Adrenal gland (tissue), 5 donors: ENCODE measurements around the gene TNS3.

Experiments
- POLR2A ChIP-seq, 2 donors: fragments of 450-650 bp; IDR thresholded peaks; one replicate each; pipeline ENCODE4 v1.6.1; 2017; ENCODE audit warnings: antibody characterized with exemption in 2 of 2, mild to moderate bottlenecking in 2 of 2, moderate library complexity in 1 of 2
- TF ChIP-seq, protein P1 (sequence below), 6 experiments: fragments of 450-650 bp in 4 of 6; fragments of 200-600 bp in 2 of 6; sonication (generic) in 1 of 6; IDR thresholded peaks; 1 replicate in 5 of 6; 2 replicates in 1 of 6; pipeline versions ENCODE4 v1.5.1 to v1.8.0; 2016 to 2021; ENCODE audit warnings: antibody characterized with exemption in 6 of 6, mild to moderate bottlenecking in 2 of 6, moderate library complexity in 1 of 6
- donor health status: DM: no; HTN: no; CAD: no.

DNA sequence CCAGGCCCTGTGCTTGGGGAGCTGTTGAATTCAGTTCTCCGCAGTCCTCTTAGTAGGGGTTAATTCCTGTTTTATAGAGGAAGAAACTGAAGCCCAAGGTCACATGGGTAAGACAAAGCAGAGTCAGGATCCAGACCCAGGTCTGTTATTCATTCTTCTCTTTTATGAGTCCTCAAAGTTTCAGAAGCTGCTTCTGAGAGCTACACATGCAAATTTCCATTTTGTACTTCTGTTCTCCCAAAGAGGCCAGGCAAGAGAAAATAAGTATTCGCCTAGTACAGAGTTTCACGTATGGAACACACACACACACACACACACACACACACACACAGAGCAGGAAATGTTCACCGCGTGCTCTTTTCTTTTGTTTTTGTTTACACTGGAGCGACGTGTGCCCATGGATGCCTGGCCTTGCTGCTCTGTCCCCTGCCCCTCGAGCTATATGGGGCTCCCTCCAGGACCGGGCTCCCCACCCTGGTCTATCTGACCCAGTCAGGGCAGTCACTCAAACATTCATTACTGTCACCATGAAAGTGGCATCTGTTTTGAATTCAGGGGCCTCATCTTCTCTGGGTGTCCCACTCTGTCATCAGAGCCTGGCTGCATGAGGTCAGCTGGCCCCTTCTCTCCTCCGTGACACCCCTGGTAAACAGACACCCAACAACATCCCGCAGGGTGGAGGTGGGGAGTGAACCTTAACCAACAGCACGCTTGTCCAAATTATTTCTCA lies 84.4 kb downstream of the TNS3 start:
- TF ChIP-seq POLR2A (IDR thresholded peaks at IDR 0.05), result no peak
- TF ChIP-seq, protein P1, sequence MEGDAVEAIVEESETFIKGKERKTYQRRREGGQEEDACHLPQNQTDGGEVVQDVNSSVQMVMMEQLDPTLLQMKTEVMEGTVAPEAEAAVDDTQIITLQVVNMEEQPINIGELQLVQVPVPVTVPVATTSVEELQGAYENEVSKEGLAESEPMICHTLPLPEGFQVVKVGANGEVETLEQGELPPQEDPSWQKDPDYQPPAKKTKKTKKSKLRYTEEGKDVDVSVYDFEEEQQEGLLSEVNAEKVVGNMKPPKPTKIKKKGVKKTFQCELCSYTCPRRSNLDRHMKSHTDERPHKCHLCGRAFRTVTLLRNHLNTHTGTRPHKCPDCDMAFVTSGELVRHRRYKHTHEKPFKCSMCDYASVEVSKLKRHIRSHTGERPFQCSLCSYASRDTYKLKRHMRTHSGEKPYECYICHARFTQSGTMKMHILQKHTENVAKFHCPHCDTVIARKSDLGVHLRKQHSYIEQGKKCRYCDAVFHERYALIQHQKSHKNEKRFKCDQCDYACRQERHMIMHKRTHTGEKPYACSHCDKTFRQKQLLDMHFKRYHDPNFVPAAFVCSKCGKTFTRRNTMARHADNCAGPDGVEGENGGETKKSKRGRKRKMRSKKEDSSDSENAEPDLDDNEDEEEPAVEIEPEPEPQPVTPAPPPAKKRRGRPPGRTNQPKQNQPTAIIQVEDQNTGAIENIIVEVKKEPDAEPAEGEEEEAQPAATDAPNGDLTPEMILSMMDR (IDR thresholded peaks at IDR 0.05), result no peak
